ENCODE data around the gene NAT8L. TPM values are rescaled to one million over a fixed set of nuclear protein-coding genes. Genes with fewer than 3 reads are reported as not detected.

NAT8L gene
- total RNA-seq, 1 donor from 2014 or later: not detected

DNA sequence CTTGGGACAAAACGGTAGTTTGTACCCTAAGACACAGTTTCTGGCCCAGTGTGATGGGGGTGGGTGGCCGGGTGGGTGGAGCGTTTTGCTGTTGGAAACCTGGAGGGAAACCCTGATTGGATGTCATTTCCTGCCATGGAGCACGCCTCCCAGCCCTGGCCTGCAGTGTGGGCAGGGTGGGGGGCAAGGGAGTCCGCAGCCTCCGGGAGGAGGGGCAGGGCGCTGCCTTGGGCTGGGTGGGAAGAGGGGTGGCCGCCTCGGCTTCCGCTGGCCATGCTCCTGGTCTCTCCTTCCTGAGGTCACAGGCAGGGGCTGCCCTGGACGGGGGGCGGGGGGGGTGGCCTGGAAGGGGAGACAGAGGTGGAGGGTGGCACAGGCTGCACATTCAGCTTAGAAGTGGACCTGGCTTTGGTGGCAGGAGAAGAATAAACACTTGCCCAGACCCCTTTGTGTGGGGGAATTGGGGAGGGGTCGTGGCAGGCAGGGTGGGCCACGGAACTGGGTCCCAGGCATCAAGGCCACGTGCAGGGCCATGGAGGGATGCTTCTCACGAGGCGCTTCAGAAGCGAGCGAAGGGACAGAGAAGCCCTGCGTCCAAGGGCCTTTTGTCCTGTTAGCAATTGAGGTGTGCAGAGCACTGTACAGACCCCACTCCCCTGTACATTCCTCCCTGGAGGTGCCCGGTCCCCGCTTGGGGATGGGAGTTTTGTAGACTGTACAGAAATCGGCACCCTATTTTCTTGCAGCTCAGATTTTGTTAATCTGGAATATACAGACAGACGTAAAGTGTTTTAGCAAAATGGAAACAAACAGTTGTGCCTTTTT, 6.2 kb downstream of the NAT8L start:
- no peaks in the 10 kb centered on the region for H3K4me1 ChIP-seq
- DNase-seq (ENCODE audit: low spot score in 2 of 2): no peak
- TF ChIP-seq, protein P1, sequence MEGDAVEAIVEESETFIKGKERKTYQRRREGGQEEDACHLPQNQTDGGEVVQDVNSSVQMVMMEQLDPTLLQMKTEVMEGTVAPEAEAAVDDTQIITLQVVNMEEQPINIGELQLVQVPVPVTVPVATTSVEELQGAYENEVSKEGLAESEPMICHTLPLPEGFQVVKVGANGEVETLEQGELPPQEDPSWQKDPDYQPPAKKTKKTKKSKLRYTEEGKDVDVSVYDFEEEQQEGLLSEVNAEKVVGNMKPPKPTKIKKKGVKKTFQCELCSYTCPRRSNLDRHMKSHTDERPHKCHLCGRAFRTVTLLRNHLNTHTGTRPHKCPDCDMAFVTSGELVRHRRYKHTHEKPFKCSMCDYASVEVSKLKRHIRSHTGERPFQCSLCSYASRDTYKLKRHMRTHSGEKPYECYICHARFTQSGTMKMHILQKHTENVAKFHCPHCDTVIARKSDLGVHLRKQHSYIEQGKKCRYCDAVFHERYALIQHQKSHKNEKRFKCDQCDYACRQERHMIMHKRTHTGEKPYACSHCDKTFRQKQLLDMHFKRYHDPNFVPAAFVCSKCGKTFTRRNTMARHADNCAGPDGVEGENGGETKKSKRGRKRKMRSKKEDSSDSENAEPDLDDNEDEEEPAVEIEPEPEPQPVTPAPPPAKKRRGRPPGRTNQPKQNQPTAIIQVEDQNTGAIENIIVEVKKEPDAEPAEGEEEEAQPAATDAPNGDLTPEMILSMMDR (IDR thresholded peaks at IDR 0.05): no peak
- no peaks in the 10 kb centered on the region for H3K9me3 ChIP-seq
- no peaks in the 10 kb centered on the region for H3K36me3 ChIP-seq
- intact Hi-C loops (cut with DNase I): no loop called here
- no peak overlapping the region for H3K27ac ChIP-seq
- H3K4me3 ChIP-seq: no peak overlapping the region
- H3K27me3 ChIP-seq: peaks cover 8% of the 10 kb centered on the region

DNA sequence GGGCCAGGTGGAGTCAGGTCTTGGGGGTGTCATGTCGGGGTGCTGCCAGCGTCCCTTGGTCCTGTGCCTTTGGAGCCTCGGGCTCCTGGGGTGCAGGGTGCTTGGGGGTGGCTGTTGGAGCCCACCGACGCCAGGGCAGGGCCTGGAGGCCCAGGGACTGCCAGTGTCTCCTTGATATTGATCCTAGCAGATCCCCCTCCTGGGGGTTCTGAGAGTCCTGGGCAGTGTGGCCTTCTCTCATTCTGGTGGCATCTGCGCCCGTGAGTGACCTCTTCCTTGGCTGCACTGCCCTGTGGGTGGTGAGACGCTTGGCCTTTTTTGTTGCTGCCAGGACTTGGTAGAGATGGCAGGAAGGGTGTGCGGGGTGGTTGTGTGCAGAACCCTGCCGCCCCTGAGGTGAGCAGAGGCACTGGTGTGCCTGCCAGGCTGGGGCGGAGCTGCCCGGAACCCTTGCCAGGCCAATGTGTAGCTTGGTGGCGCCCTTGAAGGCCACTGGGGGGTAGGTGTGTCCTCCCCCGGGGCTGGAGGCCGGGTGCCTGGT, 7.0 kb downstream of the NAT8L start:
- no peaks in the 10 kb centered on the region for H3K4me1 ChIP-seq
- H3K27ac ChIP-seq: no peak overlapping the region
- peaks cover 1% of the 10 kb centered on the region for H3K27me3 ChIP-seq
- no peak for DNase-seq (ENCODE audit: low spot score in 2 of 2)
- TF ChIP-seq, protein P1 (IDR thresholded peaks at IDR 0.05): no peak
- intact Hi-C loops (cut with DNase I): no loop called here
- H3K36me3 ChIP-seq: no peaks in the 10 kb centered on the region
- no peak overlapping the region for H3K4me3 ChIP-seq
- H3K9me3 ChIP-seq: no peaks in the 10 kb centered on the region

DNA sequence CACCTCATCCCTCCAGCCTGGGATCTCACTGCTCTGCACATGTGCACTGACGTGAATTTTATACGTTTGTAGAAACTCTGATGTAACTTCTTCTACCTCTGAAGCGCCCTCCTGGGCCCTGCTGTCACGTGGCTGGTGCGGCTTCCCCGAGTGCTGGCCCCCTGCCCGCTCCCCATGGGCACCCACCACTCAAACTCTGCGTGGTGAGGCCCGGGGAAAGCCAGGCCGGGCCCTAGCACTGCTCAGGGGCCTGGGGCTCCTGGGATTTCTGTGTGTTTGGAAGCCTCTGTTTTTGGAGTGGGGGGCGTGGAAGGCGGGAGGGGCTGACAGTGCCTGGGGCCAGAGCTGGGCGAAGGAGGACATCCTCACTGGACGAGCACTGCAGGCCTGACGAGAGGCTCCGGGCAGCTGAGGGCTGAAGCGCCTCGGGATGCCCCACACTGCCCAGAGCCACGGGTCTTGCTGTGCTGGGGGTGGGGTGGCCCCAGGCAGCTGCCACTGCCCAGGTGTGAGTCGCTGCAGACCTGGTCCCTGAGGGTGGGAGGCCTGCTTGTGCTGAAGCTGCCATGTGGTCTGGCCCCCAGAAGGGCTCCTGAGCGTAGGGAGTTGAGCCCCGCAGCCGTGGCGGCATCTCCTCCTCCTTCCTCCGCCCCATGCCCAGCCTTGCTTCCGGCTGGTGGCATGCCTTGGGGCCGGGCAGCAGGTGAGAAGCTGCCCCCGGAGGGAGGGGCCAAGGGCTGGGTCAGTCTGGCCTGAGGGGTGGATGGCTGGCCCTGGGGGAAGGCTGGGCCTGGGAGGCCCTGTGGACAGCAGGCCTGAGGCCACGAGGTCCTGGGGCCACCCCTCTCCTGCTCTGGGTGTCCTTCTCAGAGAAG, 7.7 kb downstream of the NAT8L start:
- intact Hi-C loops (cut with DNase I): no loop called here
- no peaks in the 10 kb centered on the region for H3K27me3 ChIP-seq
- TF ChIP-seq, protein P1 (IDR thresholded peaks at IDR 0.05): no peak
- DNase-seq (ENCODE audit: low spot score in 2 of 2): no peak
- H3K4me3 ChIP-seq: no peak overlapping the region
- no peaks in the 10 kb centered on the region for H3K36me3 ChIP-seq
- H3K9me3 ChIP-seq: no peaks in the 10 kb centered on the region
- H3K4me1 ChIP-seq: no peaks in the 10 kb centered on the region
- no peak overlapping the region for H3K27ac ChIP-seq

DNA sequence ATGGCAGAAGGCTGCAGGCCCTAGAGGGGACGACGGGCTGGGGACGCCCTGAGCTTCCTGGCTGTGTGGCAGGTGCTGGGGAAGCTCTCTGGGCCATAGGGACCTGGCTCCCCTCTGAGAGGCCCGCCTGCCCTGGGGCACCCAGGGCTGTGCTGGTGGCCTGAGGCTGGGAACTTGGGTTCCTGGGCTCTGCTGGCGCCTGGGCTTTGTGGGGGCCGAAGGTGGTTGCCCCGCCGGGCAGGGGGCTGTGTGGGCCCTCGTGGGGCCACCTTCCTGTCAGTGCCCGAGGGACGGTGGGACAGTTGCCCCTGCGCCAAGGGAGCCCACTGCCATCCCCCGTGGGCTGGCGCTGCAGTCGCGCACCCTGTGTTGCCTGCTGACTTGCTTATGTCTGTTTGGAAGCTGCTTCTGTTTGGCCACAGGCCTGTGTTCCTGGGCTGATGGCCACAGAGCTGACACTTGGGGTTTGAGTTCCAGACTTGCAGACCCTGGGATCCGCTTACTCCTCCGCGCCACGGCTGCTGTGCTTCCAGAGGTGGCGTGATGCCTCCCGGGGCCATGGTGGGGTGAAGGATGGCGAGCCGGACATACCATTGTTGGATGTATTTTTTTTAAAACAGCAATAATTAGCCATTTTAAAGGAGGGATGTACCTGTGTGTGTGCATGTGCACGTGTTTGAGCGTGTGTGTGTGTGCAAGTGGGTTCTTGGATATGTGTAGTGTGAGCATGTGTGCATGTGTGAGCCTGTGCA, 8.5 kb downstream of the NAT8L start:
- Histone ChIP-seq H3K4me1 (no peaks in the 10 kb centered on the region), H3K27me3 (no peaks in the 10 kb centered on the region), H3K36me3 (no peaks in the 10 kb centered on the region), H3K27ac (no peak overlapping the region), H3K4me3 (no peak overlapping the region), H3K9me3 (no peaks in the 10 kb centered on the region)
- intact Hi-C loops (cut with DNase I): no loop called here
- no peak for DNase-seq (ENCODE audit: low spot score in 2 of 2)
- TF ChIP-seq, protein P1 (IDR thresholded peaks at IDR 0.05): no peak

DNA sequence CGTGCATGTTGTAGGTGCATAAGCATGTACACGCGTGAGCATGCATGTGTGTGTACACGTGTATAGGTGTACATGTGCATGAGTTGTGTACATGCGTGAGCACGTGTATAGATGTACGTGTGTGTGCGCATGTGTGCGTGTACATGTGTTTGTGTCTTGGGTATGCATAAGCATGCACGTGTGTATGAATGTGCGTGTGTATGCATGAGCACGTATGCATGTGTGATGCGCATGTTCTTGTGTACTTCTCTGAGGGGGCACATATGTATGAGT, 9.0 kb downstream of the NAT8L start:
- Histone ChIP-seq H3K36me3 (no peaks in the 10 kb centered on the region), H3K4me1 (no peaks in the 10 kb centered on the region), H3K27ac (no peak overlapping the region), H3K9me3 (no peaks in the 10 kb centered on the region), H3K27me3 (no peaks in the 10 kb centered on the region), H3K4me3 (no peak overlapping the region)
- intact Hi-C loops (cut with DNase I): no loop called here
- TF ChIP-seq, protein P1 (IDR thresholded peaks at IDR 0.05): no peak
- no peak for DNase-seq (ENCODE audit: low spot score in 2 of 2)
